ENCODE results near the gene NOM1.

DNA sequence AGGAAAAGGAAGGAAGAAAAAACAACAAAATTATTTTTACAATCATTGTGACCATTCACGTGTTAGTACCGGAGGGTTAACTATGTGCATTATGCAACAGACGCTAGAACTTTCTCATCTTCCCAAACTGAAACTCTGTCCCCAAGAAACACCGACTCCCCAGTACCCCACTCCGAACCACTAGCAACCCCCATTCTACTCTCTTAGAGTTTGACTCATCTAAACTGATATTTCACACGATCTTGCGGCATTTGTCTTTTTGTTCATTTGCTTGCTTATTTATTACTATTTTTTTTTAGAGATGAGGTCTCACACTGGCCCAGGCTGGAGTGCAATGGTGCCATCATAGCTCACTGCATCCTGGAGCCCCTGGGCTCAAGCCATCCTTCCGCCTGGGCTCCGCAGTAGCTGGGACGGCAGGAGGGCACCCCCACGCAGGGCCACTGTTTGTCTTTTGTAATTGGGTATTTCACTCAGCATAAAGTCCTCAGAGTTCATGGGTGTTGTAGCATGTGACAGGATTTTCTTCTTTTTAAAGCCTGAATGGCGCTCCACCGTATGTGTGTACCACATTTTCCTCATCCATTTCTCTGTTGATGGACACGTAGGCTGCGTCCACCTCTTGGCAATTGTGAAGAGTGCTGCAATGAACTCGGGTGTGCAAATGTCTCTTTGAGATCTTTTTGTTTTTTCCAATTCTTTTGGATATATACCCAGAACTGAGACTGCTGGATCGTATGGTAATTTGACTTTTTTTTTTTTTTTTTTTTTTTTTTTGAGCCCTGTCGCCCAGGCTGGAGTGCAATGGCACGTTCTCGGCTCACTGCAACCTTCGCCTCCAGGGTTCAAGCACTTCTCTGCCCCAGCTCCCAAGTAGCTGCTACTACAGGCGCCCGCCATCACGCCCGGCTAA, 51.5 kb downstream of the NOM1 start:
- TF ChIP-seq EZH2 (IDR thresholded peaks at IDR 0.05; ENCODE audit: insufficient read depth, poor library complexity, severe bottlenecking) = peak; percentile 98
- TF ChIP-seq EZH2phosphoT487 (IDR thresholded peaks at IDR 0.05; ENCODE audit: insufficient read depth, low read depth) = 0 out of 2 replicates have a peak, but pooled peaks have one; percentile 36
